Ascending aorta (tissue), 2 donors: ENCODE data around the gene MAGEB10. TPM values are rescaled to one million over a fixed set of nuclear protein-coding genes. Genes with fewer than 3 reads are reported as not detected.

Experiments used
- DNase-seq, 2 donors: peaks; one replicate each; pipeline ENCODE4 v3.0.0-alpha.2; 2019; ENCODE audit warnings: low spot score in 2 of 2
- H3K27ac ChIP-seq, 2 donors: fragments of 200-600 bp; sonication (generic); one replicate each; pipeline ENCODE4 v1.5.1; 2016 to 2017; ENCODE audit warnings: mild to moderate bottlenecking in 1 of 2
- H3K27me3 ChIP-seq: fragments of 200-600 bp; sonication (generic); one replicate; pipeline ENCODE4 v1.5.1; 2017
- H3K36me3 ChIP-seq, 2 donors: fragments of 200-600 bp; sonication (generic); one replicate each; pipeline ENCODE4 v1.5.1; 2016
- H3K4me1 ChIP-seq, 2 donors: fragments of 200-600 bp; sonication (generic); one replicate each; pipeline ENCODE4 v1.5.1; 2016 to 2017; ENCODE audit warnings: mild to moderate bottlenecking in 1 of 2
- H3K4me3 ChIP-seq, 2 donors: fragments of 200-600 bp; sonication (generic); one replicate each; pipeline ENCODE4 v1.5.1; 2016 to 2017; ENCODE audit warnings: mild to moderate bottlenecking in 1 of 2
- H3K9me3 ChIP-seq, 2 donors: fragments of 200-600 bp; sonication (generic); one replicate each; pipeline ENCODE4 v1.5.1; 2016
- CTCF ChIP-seq, 3 experiments: fragments of 200-600 bp in 2 of 3; fragments of 450-650 bp in 1 of 3; sonication (generic) in 2 of 3; IDR thresholded peaks; one replicate each; pipeline ENCODE4 v1.5.1; 2016 to 2019; ENCODE audit warnings: antibody characterized with exemption in 3 of 3, mild to moderate bottlenecking in 1 of 3, moderate library complexity in 1 of 3
- intact Hi-C: fragments of 100-400 bp; cut with DNase I; formaldehyde crosslinking; loops from one replicate; pipeline ENCODE4 v1.15.1; 2023
- total RNA-seq: library from RNA; depleted of rRNA; stranded (reverse); fragments of >200 nt; gene quantifications from one replicate; pipeline ENCODE4 v1.1.0, GENCODE V29; 2016

The MAGEB10 gene
- total RNA-seq = not detected

- no peaks in the 10 kb centered on the region for H3K4me1 ChIP-seq
- no peaks in the 10 kb centered on the region for H3K9me3 ChIP-seq
- H3K36me3 ChIP-seq = no peaks in the 10 kb centered on the region
- intact Hi-C loops = loop anchor here (10.0 kb wide), 1 partner anchor 57 kb away; no protein-coding TSS in a partner anchor
- H3K27ac ChIP-seq = no peak within 1 kb of the TSS
- no peak within 1 kb of the TSS for H3K4me3 ChIP-seq
- DNase-seq = no peak
- no peaks in the 10 kb centered on the region for H3K27me3 ChIP-seq
- no peak for TF ChIP-seq CTCF (IDR thresholded peaks at IDR 0.05)
These were observed at the start of gene MAGEB10 for GRCh38 chrX:27807690-27808089. TSS of gene MAGEB10 (plus strand) at chrX:27807990. CDS start at chrX:27821307, 13,317 bp downstream.

GRCh38 chrX:27765718-27766117 is 42.1 kb upstream of the MAGEB10 start:
- Histone ChIP-seq H3K27ac (no peak overlapping the region), H3K4me1 (no peaks in the 10 kb centered on the region), H3K4me3 (no peak overlapping the region), H3K36me3 (no peaks in the 10 kb centered on the region), H3K27me3 (no peaks in the 10 kb centered on the region), H3K9me3 (no peaks in the 10 kb centered on the region)
- no peak for DNase-seq
- intact Hi-C loops = no loop called here
- no peak for TF ChIP-seq CTCF (IDR thresholded peaks at IDR 0.05)

- no peak for TF ChIP-seq CTCF (IDR thresholded peaks at IDR 0.05)
- intact Hi-C loops = no loop called here
These were observed 40.4 kb upstream of the MAGEB10 start for GRCh38 chrX:27767387-27767786.

GRCh38 chrX:27775984-27776383 is 31.8 kb upstream of the MAGEB10 start:
- Histone ChIP-seq H3K27me3 (no peaks in the 10 kb centered on the region), H3K4me3 (no peak overlapping the region), H3K36me3 (no peaks in the 10 kb centered on the region), H3K4me1 (no peaks in the 10 kb centered on the region), H3K27ac (no peak overlapping the region), H3K9me3 (no peaks in the 10 kb centered on the region)
- DNase-seq = no peak
- no peak for TF ChIP-seq CTCF (IDR thresholded peaks at IDR 0.05)
- intact Hi-C loops = no loop called here

More at GRCh38 chrX:27767387-27767786, 40.4 kb upstream of the MAGEB10 start:
- no peaks in the 10 kb centered on the region for H3K9me3 ChIP-seq
- H3K4me1 ChIP-seq = no peaks in the 10 kb centered on the region
- H3K36me3 ChIP-seq = no peaks in the 10 kb centered on the region
- no peak for DNase-seq
- H3K27ac ChIP-seq = no peak overlapping the region
- no peaks in the 10 kb centered on the region for H3K27me3 ChIP-seq
- H3K4me3 ChIP-seq = no peak overlapping the region

GRCh38 chrX:27796640-27797257 is 11.0 kb upstream of the MAGEB10 start:
- no peak for DNase-seq
- H3K36me3 ChIP-seq = no peaks in the 10 kb centered on the region
- H3K27me3 ChIP-seq = no peaks in the 10 kb centered on the region
- intact Hi-C loops = no loop called here
- no peak for TF ChIP-seq CTCF (IDR thresholded peaks at IDR 0.05)
- no peak overlapping the region for H3K27ac ChIP-seq
- H3K9me3 ChIP-seq = no peaks in the 10 kb centered on the region
- H3K4me1 ChIP-seq = no peaks in the 10 kb centered on the region
- no peak overlapping the region for H3K4me3 ChIP-seq

GRCh38 chrX:27797575-27797974 is 10.2 kb upstream of the MAGEB10 start:
- Histone ChIP-seq H3K27me3 (no peaks in the 10 kb centered on the region), H3K4me1 (no peaks in the 10 kb centered on the region), H3K9me3 (no peaks in the 10 kb centered on the region), H3K27ac (no peak overlapping the region), H3K4me3 (no peak overlapping the region), H3K36me3 (no peaks in the 10 kb centered on the region)
- no peak for TF ChIP-seq CTCF (IDR thresholded peaks at IDR 0.05)
- DNase-seq = no peak
- intact Hi-C loops = no loop called here
